IPS DF 6.9 (cell line): ENCODE measurements around the gene MAN1A2.

Experiments used
- DNase-seq: peaks from one replicate; pipeline ENCODE4 v3.0.0-alpha.2; 2013; ENCODE audit warnings: low read depth, low spot score
- H3K27ac ChIP-seq: one replicate; pipeline ENCODE4 v1.5.1; 2013; ENCODE audit warnings: low read length, control low read depth
- H3K27me3 ChIP-seq: 2 replicates; pipeline ENCODE4 v1.6.1; 2013; ENCODE audit warnings: mild to moderate bottlenecking, low read length; ENCODE audit not compliant: control insufficient read depth, insufficient read depth
- H3K36me3 ChIP-seq: 2 replicates; pipeline ENCODE4 v1.6.1; 2013; ENCODE audit warnings: low read length; ENCODE audit not compliant: control insufficient read depth, insufficient read depth
- H3K4me1 ChIP-seq: 2 replicates; pipeline ENCODE4 v1.6.1; 2013; ENCODE audit warnings: low read length; ENCODE audit not compliant: control insufficient read depth, insufficient read depth
- H3K4me3 ChIP-seq: 2 replicates; pipeline ENCODE4 v1.5.1; 2013; ENCODE audit warnings: mild to moderate bottlenecking, low read length
- H3K9me3 ChIP-seq: 2 replicates; pipeline ENCODE4 v1.6.1; 2013; ENCODE audit warnings: low read length, inconsistent platforms; ENCODE audit not compliant: control insufficient read depth, insufficient read depth
- WGBS: extraction: QIAGEN DNeasy Blood & Tissue Kit; methylation state at CpG from one replicate; pipeline ENCODE4 v1.1.7; 2013; ENCODE audit warnings: mixed read lengths, missing lambda C conversion rate; ENCODE audit not compliant: insufficient read length, insufficient coverage; 5-methylcytosine and 5-hydroxymethylcytosine counted together

MAN1A2 gene

DNA sequence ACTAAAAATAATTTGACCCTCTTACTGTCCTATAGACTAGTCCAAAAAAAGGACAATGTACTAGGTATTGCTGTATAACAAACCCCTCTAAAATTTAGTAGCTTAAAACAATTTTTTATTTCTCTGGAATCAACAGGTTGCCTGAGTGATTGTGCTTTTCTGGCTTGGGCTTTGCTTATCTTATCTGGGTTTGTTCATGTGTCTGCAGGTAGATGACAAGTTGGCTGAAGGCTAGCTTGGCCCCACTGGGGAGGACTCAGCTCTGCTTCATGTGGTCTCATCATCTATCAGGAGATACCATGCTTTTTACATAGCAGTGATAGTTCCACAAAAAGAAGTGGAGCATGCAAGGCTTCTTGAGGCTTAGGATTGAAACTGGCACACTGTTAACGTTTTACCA lies 114.2 kb downstream of the MAN1A2 start:
- Histone ChIP-seq H3K9me3 (no peaks in the 10 kb centered on the region), H3K36me3 (no peaks in the 10 kb centered on the region), H3K4me3 (no peak overlapping the region), H3K27me3 (no peaks in the 10 kb centered on the region), H3K4me1 (no peaks in the 10 kb centered on the region; the same call in 1 of the 2 replicates), H3K27ac (no peak overlapping the region)
- DNase-seq, result no peak
- no CpG with 5 or more reads among the region's 1 CpG for WGBS

DNA sequence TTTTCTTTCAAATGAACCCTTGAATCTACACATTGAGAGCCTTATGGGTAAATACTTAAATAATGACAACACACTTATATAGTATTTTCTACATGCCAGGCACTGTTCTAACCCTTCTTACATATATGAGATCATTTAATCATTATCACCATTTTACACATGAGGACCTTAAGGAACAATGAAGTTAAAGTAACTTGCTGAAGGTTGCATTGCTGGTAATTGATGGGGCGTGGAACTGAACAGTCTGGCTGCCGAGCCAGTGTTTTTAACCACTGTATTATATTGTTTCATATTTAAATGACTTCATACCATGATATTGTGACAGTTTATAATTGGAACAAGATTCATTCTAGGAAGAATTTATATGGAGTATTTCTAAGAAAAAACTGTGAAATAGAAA lies 126.7 kb downstream of the MAN1A2 start:
- H3K36me3 ChIP-seq, result no peaks in the 10 kb centered on the region
- H3K9me3 ChIP-seq, result no peaks in the 10 kb centered on the region
- no peaks in the 10 kb centered on the region for H3K4me1 ChIP-seq
- no peaks in the 10 kb centered on the region for H3K27me3 ChIP-seq
- H3K4me3 ChIP-seq, result no peak overlapping the region
- no peak for DNase-seq
- no CpG with 5 or more reads among the region's 2 CpGs for WGBS
- H3K27ac ChIP-seq, result no peak overlapping the region

- H3K36me3 ChIP-seq, result no peaks in the 10 kb centered on the region
- no peak overlapping the region for H3K4me3 ChIP-seq
- H3K9me3 ChIP-seq, result no peaks in the 10 kb centered on the region
- no CpG with 5 or more reads among the region's 1 CpG for WGBS
- DNase-seq, result no peak
- no peaks in the 10 kb centered on the region for H3K27me3 ChIP-seq
- no peak overlapping the region for H3K27ac ChIP-seq
- H3K4me1 ChIP-seq, result no peaks in the 10 kb centered on the region
Measured at GRCh38 chr1:117495068-117495467, 127.8 kb downstream of the MAN1A2 start.

GRCh38 chr1:117499071-117499470 lies 131.8 kb downstream of the MAN1A2 start:
- H3K4me3 ChIP-seq, result no peak overlapping the region
- no peak for DNase-seq
- no peaks in the 10 kb centered on the region for H3K4me1 ChIP-seq
- H3K27ac ChIP-seq, result no peak overlapping the region
- no peaks in the 10 kb centered on the region for H3K9me3 ChIP-seq
- no peaks in the 10 kb centered on the region for H3K27me3 ChIP-seq
- no CpG with 5 or more reads among the region's 2 CpGs for WGBS
- H3K36me3 ChIP-seq, result no peaks in the 10 kb centered on the region

DNA sequence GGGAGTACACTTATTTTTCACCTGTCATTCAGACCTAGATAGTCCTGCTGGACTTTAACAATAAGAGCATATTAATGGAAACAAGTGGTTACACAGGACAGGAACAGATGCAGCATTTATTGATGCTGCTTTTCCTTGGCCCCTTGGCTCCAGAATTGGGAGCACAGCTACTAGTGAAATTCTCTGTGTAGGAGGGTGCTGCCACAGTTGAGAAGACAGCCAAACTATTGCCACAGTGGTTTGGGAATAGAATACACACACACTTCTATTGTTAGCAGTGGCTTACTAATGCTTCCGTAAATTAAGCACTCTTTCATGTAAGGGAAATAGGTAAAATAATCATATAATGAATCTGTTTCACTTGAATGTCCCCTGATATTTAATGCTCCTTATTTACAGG lies 133.3 kb downstream of the MAN1A2 start:
- Histone ChIP-seq H3K27ac (no peak overlapping the region), H3K36me3 (no peaks in the 10 kb centered on the region), H3K27me3 (no peaks in the 10 kb centered on the region), H3K9me3 (no peaks in the 10 kb centered on the region), H3K4me1 (no peaks in the 10 kb centered on the region), H3K4me3 (no peak overlapping the region)
- WGBS, result no CpG with 5 or more reads among the region's 1 CpG
- no peak for DNase-seq

GRCh38 chr1:117501281-117501680 lies 134.0 kb downstream of the MAN1A2 start:
- Histone ChIP-seq H3K9me3 (no peaks in the 10 kb centered on the region), H3K27ac (no peak overlapping the region), H3K4me3 (no peak overlapping the region), H3K36me3 (no peaks in the 10 kb centered on the region), H3K4me1 (no peaks in the 10 kb centered on the region), H3K27me3 (no peaks in the 10 kb centered on the region)
- DNase-seq, result no peak
- no CpG with 5 or more reads among the region's 3 CpGs for WGBS

GRCh38 chr1:117511273-117511672 lies 144.0 kb downstream of the MAN1A2 start:
- Histone ChIP-seq H3K27me3 (no peaks in the 10 kb centered on the region), H3K4me3 (no peak overlapping the region), H3K4me1 (no peaks in the 10 kb centered on the region), H3K9me3 (no peaks in the 10 kb centered on the region), H3K36me3 (no peaks in the 10 kb centered on the region), H3K27ac (no peak overlapping the region)
- no CpG with 5 or more reads among the region's 3 CpGs for WGBS
- no peak for DNase-seq

- H3K27ac ChIP-seq, result no peak overlapping the region
- H3K4me3 ChIP-seq, result no peak overlapping the region
- DNase-seq, result no peak
- H3K4me1 ChIP-seq, result no peaks in the 10 kb centered on the region
- no peaks in the 10 kb centered on the region for H3K27me3 ChIP-seq
- H3K36me3 ChIP-seq, result no peaks in the 10 kb centered on the region
- H3K9me3 ChIP-seq, result no peaks in the 10 kb centered on the region
- no CpG with 5 or more reads among the region's 1 CpG for WGBS
Measured at GRCh38 chr1:117512728-117513321, 145.6 kb downstream of the MAN1A2 start.

GRCh38 chr1:117523111-117523510 lies 155.9 kb downstream of the MAN1A2 start:
- no peaks in the 10 kb centered on the region for H3K27me3 ChIP-seq
- H3K27ac ChIP-seq, result no peak overlapping the region
- no peaks in the 10 kb centered on the region for H3K4me1 ChIP-seq
- WGBS, result no CpG with 5 or more reads among the region's 1 CpG
- no peak for DNase-seq
- no peaks in the 10 kb centered on the region for H3K36me3 ChIP-seq
- no peaks in the 10 kb centered on the region for H3K9me3 ChIP-seq
- H3K4me3 ChIP-seq, result no peak overlapping the region

- Histone ChIP-seq H3K27ac (no peak overlapping the region), H3K27me3 (no peaks in the 10 kb centered on the region), H3K4me1 (no peaks in the 10 kb centered on the region), H3K9me3 (no peaks in the 10 kb centered on the region), H3K4me3 (no peak overlapping the region), H3K36me3 (no peaks in the 10 kb centered on the region)
- no CpG with 5 or more reads among the region's 4 CpGs for WGBS
- DNase-seq, result no peak
Measured at GRCh38 chr1:117527074-117527473, 159.8 kb downstream of the MAN1A2 start.

DNA sequence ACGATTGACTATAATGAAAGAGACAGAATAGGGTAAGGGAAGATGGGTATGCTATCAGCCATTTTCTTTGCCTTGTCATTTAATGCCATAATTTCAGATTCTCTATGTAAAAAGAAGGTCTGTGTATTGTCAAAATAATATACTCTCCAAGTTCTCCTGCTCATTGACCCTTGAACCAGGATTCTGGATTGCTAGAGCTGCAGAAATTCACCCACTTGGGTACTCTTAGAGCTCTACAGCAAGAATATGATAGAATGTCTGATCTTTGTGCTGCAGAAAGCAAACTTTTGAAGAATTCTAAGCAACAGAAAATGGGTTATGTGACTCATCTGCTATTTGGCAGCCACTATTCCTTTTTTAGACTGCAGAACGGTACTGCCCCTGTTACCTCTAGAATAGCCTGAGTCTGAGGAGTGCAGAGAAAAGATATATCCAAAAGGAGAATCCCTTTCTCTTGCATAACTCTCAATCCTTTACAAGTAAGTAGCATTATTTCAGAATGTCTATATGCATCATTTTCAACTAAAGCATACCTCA lies 160.4 kb downstream of the MAN1A2 start:
- Histone ChIP-seq H3K9me3 (no peaks in the 10 kb centered on the region), H3K27ac (no peak overlapping the region), H3K4me3 (no peak overlapping the region), H3K4me1 (no peaks in the 10 kb centered on the region), H3K27me3 (no peaks in the 10 kb centered on the region), H3K36me3 (no peaks in the 10 kb centered on the region)
- no peak for DNase-seq
- no CpG with 5 or more reads among the region's 2 CpGs for WGBS
